CD4-positive, alpha-beta T cell treated with Interleukin-17A for 1 hour (primary cell): ENCODE data around the gene CAV1.

Experiments used
- DNase-seq: peaks from one replicate; pipeline ENCODE4 v3.0.0-alpha.2; 2020

CAV1 gene

GRCh38 chr7:116532102-116532688, 7.4 kb downstream of the CAV1 start:
- DNase-seq = no peak

DNA sequence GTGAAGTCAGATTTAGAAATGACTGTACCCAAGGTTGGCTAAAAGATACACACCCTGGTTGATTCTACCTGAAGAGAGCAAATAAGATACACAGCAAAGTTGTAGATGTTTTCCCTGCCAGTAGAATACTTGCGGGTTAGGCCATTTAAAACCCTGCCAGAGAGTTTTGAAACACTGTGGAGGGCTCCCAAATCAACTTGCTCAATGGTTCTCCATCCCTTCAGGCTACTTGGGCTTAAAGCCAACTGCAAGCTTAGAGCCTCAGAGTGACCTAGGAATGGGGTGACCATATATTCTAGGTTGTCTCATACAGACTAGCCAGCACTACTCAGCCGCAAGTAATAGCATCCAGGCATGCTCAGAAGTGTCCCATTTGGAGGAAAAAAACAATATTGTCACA, 10.0 kb downstream of the CAV1 start:
- DNase-seq = no peak

- no peak for DNase-seq
Measured at GRCh38 chr7:116535416-116535815, 10.6 kb downstream of the CAV1 start.

- DNase-seq = no peak
Measured at GRCh38 chr7:116538138-116538537, 13.3 kb downstream of the CAV1 start.

GRCh38 chr7:116539879-116540278, 15.0 kb downstream of the CAV1 start:
- DNase-seq = no peak

GRCh38 chr7:116540743-116541142, 15.9 kb downstream of the CAV1 start:
- DNase-seq = no peak

- DNase-seq = no peak
Measured at GRCh38 chr7:116541951-116542350, 17.1 kb downstream of the CAV1 start.

DNA sequence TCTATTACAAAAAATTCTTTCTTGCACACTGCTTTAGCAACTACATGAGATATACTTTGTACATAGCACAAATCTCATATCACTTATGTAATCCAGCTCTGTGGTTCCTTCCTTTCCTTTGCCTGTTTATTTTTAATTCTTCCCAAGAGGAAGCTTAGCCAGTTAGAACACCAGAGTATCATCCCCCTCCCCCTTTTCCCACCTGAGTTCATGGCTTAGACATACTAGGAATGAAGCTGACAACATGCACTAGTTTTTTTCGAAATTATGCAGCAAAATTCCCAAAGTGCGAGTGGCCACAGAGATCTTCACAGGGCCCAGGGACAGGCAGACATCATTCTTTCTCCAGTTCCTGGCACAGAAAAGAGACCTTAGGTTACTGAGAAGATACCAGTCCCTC, 17.8 kb downstream of the CAV1 start:
- no peak for DNase-seq

- DNase-seq = no peak
Measured at GRCh38 chr7:116543664-116544063, 18.8 kb downstream of the CAV1 start.

DNA sequence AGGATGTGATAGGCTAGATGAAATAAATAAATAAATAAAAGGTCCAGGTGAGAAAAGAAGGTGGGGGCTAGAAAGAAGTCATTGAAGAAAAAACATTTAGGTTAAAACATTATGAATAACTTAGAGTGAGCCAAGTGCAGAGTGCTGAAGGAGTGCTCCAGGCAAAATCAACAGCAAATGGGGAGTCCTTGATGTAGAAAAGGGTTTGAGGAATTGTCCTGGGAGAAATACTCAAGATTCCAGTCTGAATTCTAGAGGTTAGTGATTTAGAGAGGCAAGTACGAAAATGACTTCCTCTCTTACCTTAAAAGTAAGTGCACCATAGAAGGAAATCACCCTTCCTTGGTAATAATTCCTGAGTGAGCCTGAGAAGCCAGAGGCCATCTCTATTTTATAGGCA, 19.7 kb downstream of the CAV1 start:
- DNase-seq = no peak

- DNase-seq = no peak
Measured at GRCh38 chr7:116545411-116545993, 20.7 kb downstream of the CAV1 start.

- DNase-seq = no peak
Measured at GRCh38 chr7:116546054-116546453, 21.2 kb downstream of the CAV1 start.

GRCh38 chr7:116546916-116547315, 22.1 kb downstream of the CAV1 start:
- no peak for DNase-seq

DNA sequence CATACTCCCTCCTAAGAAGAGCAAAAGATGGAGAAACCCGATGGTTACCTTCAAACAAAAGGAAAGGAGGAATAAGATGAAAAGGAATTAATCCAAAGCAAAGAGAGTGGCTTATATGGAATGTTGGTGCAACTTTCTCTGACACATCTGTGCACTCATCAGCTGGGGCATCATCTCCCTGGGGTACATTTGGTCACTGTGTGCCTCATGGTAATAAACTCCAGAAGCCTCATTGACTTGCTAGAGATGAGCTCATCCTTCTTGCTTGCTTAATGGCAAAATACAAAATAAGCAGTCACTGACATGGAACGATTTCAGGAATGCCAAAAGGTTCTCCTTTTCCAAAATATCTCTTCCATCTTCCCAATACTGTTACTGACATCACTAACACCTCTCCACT, 22.5 kb downstream of the CAV1 start:
- no peak for DNase-seq

DNA sequence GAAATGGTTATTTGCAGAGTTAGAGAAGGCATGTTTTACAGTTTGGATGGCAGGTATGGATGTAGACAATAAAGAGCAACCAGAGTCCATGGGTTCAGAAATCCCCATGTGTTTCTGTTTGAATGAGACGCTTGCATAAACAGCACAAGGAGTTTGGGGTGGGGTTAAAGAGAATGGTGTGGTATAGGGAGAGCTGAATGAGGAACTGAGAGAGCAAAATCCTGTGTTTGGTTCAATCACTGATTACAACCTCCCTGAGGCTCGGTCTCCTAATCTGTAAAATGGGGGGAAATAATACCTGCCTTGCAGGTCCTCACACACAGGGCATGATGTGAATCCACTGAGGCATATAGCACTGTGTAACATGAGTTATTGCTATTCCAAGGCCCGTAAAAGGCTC, 23.7 kb downstream of the CAV1 start:
- no peak for DNase-seq

GRCh38 chr7:116549370-116549769, 24.5 kb downstream of the CAV1 start:
- no peak for DNase-seq

DNA sequence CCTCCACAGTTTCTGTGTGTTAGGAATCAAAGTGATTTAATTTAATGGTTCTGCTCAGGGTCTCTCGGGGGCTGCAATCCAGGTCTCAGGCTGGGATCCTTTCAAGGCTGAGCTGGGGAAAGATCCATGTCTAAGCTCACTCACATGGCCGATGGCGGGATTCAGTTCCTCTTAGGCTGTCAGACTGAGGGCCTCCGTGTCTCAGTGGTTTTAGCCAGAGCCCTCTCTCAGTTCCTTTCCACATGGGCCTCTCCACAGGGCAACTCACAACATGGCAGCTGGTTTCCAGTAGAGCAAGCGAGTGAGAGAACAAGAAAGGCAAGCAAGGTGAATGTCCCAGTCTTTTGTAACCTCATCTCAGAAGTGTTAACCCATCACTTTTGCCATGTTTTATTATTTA, 26.9 kb downstream of the CAV1 start:
- DNase-seq = no peak

DNA sequence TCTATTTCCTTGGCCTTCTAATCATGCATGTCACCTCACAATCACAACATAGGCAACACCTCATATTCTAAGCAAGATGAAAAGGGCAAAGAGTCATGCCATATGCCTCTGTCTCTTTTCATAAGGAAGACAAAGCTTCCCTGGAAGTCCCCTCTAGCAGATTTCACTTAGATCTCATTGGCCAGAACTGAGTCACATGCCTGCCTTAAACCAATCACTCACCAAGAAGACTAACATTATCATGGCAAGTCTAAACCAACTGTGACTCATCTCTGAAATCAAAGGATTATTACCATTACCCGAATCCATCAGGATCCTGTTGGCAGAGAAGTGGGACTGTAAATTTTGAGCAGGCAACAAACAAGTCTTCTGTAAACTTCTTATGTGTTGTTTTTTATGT, 27.8 kb downstream of the CAV1 start:
- no peak for DNase-seq

- no peak for DNase-seq
Measured at GRCh38 chr7:116553168-116553964, 28.5 kb downstream of the CAV1 start.

GRCh38 chr7:116554436-116554835, 29.6 kb downstream of the CAV1 start:
- no peak for DNase-seq

DNA sequence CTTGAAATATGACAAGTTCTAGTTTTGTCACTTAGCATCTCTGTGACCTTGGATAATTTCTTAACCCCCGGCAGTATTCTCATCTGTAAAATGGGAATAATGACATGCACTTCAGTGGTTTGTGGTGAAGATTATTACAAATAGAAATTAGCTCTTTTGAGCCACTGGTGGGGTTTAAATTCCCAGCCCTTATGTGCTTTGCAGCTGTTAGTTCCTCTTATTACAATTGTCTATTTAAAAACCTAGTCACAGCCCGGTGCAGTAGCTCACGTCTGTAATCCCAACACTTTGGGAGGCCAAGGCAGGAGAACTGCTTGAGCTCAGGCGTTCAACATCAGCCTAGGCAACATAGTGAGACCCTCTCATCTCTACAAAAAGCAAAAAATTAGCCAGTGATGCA, 30.1 kb downstream of the CAV1 start:
- no peak for DNase-seq

DNA sequence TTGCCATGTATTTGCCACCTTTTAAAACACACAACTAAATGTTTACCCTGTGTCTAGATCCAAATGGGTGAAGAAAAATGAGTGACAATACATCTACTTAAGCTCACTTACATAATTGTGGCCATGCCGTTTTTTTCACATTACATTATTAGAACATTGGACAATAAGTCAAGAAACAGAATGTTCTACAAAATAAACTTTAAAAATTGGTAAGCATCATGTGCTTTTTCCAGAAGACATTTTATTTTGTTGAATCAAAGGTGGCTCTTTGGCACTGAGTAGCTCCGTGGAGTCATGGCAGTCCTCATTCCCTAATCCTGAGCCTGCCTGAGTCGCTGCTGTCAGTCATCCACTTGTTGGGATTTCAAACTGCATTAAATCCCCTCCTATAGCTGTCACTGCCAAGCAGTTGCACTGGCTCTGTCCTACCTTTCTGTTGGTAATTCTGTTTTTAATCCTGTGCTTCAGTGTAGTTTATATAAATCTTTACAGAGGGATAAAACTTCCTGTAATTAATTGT, 32.3 kb downstream of the CAV1 start:
- DNase-seq = no peak

GRCh38 chr7:116557901-116558300, 33.1 kb downstream of the CAV1 start:
- no peak for DNase-seq
